ENCODE data around the gene DUSP3. TPM values are rescaled to one million over a fixed set of nuclear protein-coding genes. Genes with fewer than 3 reads are reported as not detected.

Gene DUSP3
- total RNA-seq, 1 experiment from 2014 or later, result 51.5 TPM

GRCh38 chr17:43769426-43769825, 9.4 kb downstream of the DUSP3 start:
- DNase-seq (ENCODE audit: low read depth), result no peak

- DNase-seq (ENCODE audit: low read depth), result no peak
Observed at GRCh38 chr17:43768943-43769342, 9.8 kb downstream of the DUSP3 start.

GRCh38 chr17:43768382-43768781, 10.4 kb downstream of the DUSP3 start:
- no peak for DNase-seq (ENCODE audit: low read depth)

- no peak for DNase-seq (ENCODE audit: low read depth)
Observed at GRCh38 chr17:43767713-43768059, 11.1 kb downstream of the DUSP3 start.

GRCh38 chr17:43767053-43767712, 11.6 kb downstream of the DUSP3 start:
- DNase-seq (ENCODE audit: low read depth), result no peak

- peak; percentile 37 for DNase-seq (ENCODE audit: low read depth)
Observed at GRCh38 chr17:43766413-43767052, 12.2 kb downstream of the DUSP3 start.

GRCh38 chr17:43760254-43760852, 18.4 kb downstream of the DUSP3 start:
- DNase-seq (ENCODE audit: low read depth), result peak; percentile 85

GRCh38 chr17:43759836-43760235, 18.9 kb downstream of the DUSP3 start:
- no peak for DNase-seq (ENCODE audit: low read depth)

GRCh38 chr17:43758497-43759174, 20.1 kb downstream of the DUSP3 start, which contains the start of gene SOST:
Gene SOST (minus strand): TSS chr17:43758791. CDS start chr17:43758741, 50 bp downstream.
- no peak for DNase-seq (ENCODE audit: low read depth)

- DNase-seq (ENCODE audit: low read depth), result no peak
Observed at GRCh38 chr17:43758086-43758485, 20.7 kb downstream of the DUSP3 start.

- no peak for DNase-seq (ENCODE audit: low read depth)
Observed at GRCh38 chr17:43757171-43757660, 21.6 kb downstream of the DUSP3 start.

GRCh38 chr17:43756201-43756600, 22.6 kb downstream of the DUSP3 start:
- DNase-seq (ENCODE audit: low read depth), result no peak

- peak; percentile 29 for DNase-seq (ENCODE audit: low read depth)
Observed at GRCh38 chr17:43755389-43755875, 23.3 kb downstream of the DUSP3 start.

- no peak for DNase-seq (ENCODE audit: low read depth)
Observed at GRCh38 chr17:43754947-43755346, 23.8 kb downstream of the DUSP3 start.

GRCh38 chr17:43753493-43754129, 25.2 kb downstream of the DUSP3 start:
- DNase-seq (ENCODE audit: low read depth), result peak; percentile 89

- no peak for DNase-seq (ENCODE audit: low read depth)
Observed at GRCh38 chr17:43750153-43750552, 28.6 kb downstream of the DUSP3 start.

GRCh38 chr17:43745541-43745940, 33.2 kb downstream of the DUSP3 start:
- DNase-seq (ENCODE audit: low read depth), result no peak

GRCh38 chr17:43741636-43742035, 37.1 kb downstream of the DUSP3 start:
- DNase-seq (ENCODE audit: low read depth), result no peak

- peak; percentile 59 for DNase-seq (ENCODE audit: low read depth)
Observed at GRCh38 chr17:43740541-43740940, 38.2 kb downstream of the DUSP3 start.

- no peak for DNase-seq (ENCODE audit: low read depth)
Observed at GRCh38 chr17:43737722-43738121, 41.1 kb downstream of the DUSP3 start.

GRCh38 chr17:43736389-43736788, 42.4 kb downstream of the DUSP3 start:
- DNase-seq (ENCODE audit: low read depth), result no peak

- DNase-seq (ENCODE audit: low read depth), result peak; percentile 77
Observed at GRCh38 chr17:43734376-43734775, 44.4 kb downstream of the DUSP3 start.
